Measurements from ENCODE around the gene UBE2QL1. TPM values are rescaled to one million over a fixed set of nuclear protein-coding genes. Genes with fewer than 3 reads are reported as not detected.

The UBE2QL1 gene
- total RNA-seq, 2 experiments from 2014 or later, result not detected

GRCh38 chr5:6467591-6467990, 18.9 kb downstream of the UBE2QL1 start:
- no peak overlapping the region for H3K4me2 ChIP-seq (ENCODE audit: low read length)
- no peaks in the 10 kb centered on the region for H4K20me1 ChIP-seq (ENCODE audit: insufficient read depth, low read length)
- ChIA-PET POLR2A (interaction anchor here (0.6 to 1.5 kb wide), 2 partner anchors 11 to 652 kb away, joined by 3 to 4 read pairs; no protein-coding TSS in a partner anchor), CTCF (ENCODE audit: unreplicated experiment) (no interaction called here)
- no peak for TF ChIP-seq CTCF (conservative IDR thresholded peaks at IDR 0.05; ENCODE audit: low read length)
- TF ChIP-seq EZH2phosphoT487 (IDR thresholded peaks at IDR 0.05; ENCODE audit: borderline replicate concordance, low read depth, low read length), result no peak
- H3K4me1 ChIP-seq (ENCODE audit: insufficient read depth, low read length, poor library complexity, severe bottlenecking), result peaks cover 19% of the 10 kb centered on the region
- no peak for DNase-seq (ENCODE audit: low spot score)
- no peak overlapping the region for H3K4me3 ChIP-seq (ENCODE audit: low read depth, low read length, poor library complexity, severe bottlenecking)
- H3K27ac ChIP-seq (ENCODE audit: low read depth, low read length, poor library complexity, severe bottlenecking), result no peak overlapping the region
- no TSS peak for BruUV-seq (replicated peaks)
- H3K36me3 ChIP-seq (ENCODE audit: insufficient read depth, low read length), result no peaks in the 10 kb centered on the region
- no peaks in the 10 kb centered on the region for H3K79me2 ChIP-seq (ENCODE audit: insufficient read depth, low read depth, low read length)
- H3K9me2 ChIP-seq (ENCODE audit: insufficient read depth, low read length), result no peaks in the 10 kb centered on the region
- no peak overlapping the region for H2AFZ ChIP-seq (ENCODE audit: low read length)
- no peaks in the 10 kb centered on the region for H3K9me3 ChIP-seq (ENCODE audit: low read length)
- intact Hi-C loops (cut with micrococcal nuclease; ENCODE audit: unreplicated experiment), result no loop called here

GRCh38 chr5:6468104-6468503, 19.4 kb downstream of the UBE2QL1 start:
- Histone ChIP-seq H3K27ac (ENCODE audit: low read depth, low read length, poor library complexity, severe bottlenecking) (no peak overlapping the region), H3K4me1 (ENCODE audit: insufficient read depth, low read length, poor library complexity, severe bottlenecking) (peaks cover 19% of the 10 kb centered on the region), H4K20me1 (ENCODE audit: insufficient read depth, low read length) (no peaks in the 10 kb centered on the region), H3K36me3 (ENCODE audit: insufficient read depth, low read length) (no peaks in the 10 kb centered on the region), H3K79me2 (ENCODE audit: insufficient read depth, low read depth, low read length) (no peaks in the 10 kb centered on the region), H3K4me3 (ENCODE audit: low read depth, low read length, poor library complexity, severe bottlenecking) (no peak overlapping the region), H3K4me2 (ENCODE audit: low read length) (no peak overlapping the region), H3K9me2 (ENCODE audit: insufficient read depth, low read length) (no peaks in the 10 kb centered on the region), H2AFZ (ENCODE audit: low read length) (no peak overlapping the region), H3K9me3 (ENCODE audit: low read length) (no peaks in the 10 kb centered on the region)
- intact Hi-C loops (cut with micrococcal nuclease; ENCODE audit: unreplicated experiment), result no loop called here
- DNase-seq (ENCODE audit: low spot score), result no peak
- BruUV-seq (replicated peaks), result no TSS peak
- TF ChIP-seq CTCF (conservative IDR thresholded peaks at IDR 0.05; ENCODE audit: low read length), result no peak
- TF ChIP-seq EZH2phosphoT487 (IDR thresholded peaks at IDR 0.05; ENCODE audit: borderline replicate concordance, low read depth, low read length), result no peak
- POLR2A ChIA-PET, result interaction anchor here (0.6 to 1.5 kb wide), 2 partner anchors 11 to 652 kb away, joined by 3 to 4 read pairs; no protein-coding TSS in a partner anchor
- CTCF ChIA-PET (ENCODE audit: unreplicated experiment), result no interaction called here

- ChIA-PET POLR2A (interaction anchor here (1.1 kb wide), 1 partner anchor 106 kb away, joined by 3 read pairs; no protein-coding TSS in a partner anchor), CTCF (ENCODE audit: unreplicated experiment) (no interaction called here)
- no TSS peak for BruUV-seq (replicated peaks)
Measured at GRCh38 chr5:6468870-6469269, 20.2 kb downstream of the UBE2QL1 start.

More at GRCh38 chr5:6468870-6469269, 20.2 kb downstream of the UBE2QL1 start:
- no peak for DNase-seq (ENCODE audit: low spot score)
- intact Hi-C loops (cut with micrococcal nuclease; ENCODE audit: unreplicated experiment), result no loop called here
- H3K4me1 ChIP-seq (ENCODE audit: insufficient read depth, low read length, poor library complexity, severe bottlenecking), result peaks cover 19% of the 10 kb centered on the region
- H3K27ac ChIP-seq (ENCODE audit: low read depth, low read length, poor library complexity, severe bottlenecking), result no peak overlapping the region
- no peaks in the 10 kb centered on the region for H3K9me3 ChIP-seq (ENCODE audit: low read length)
- no peak overlapping the region for H3K4me2 ChIP-seq (ENCODE audit: low read length)
- H3K79me2 ChIP-seq (ENCODE audit: insufficient read depth, low read depth, low read length), result no peaks in the 10 kb centered on the region
- no peaks in the 10 kb centered on the region for H3K36me3 ChIP-seq (ENCODE audit: insufficient read depth, low read length)
- H2AFZ ChIP-seq (ENCODE audit: low read length), result no peak overlapping the region
- H3K9me2 ChIP-seq (ENCODE audit: insufficient read depth, low read length), result no peaks in the 10 kb centered on the region
- no peak overlapping the region for H3K4me3 ChIP-seq (ENCODE audit: low read depth, low read length, poor library complexity, severe bottlenecking)
- H4K20me1 ChIP-seq (ENCODE audit: insufficient read depth, low read length), result no peaks in the 10 kb centered on the region
- TF ChIP-seq CTCF (conservative IDR thresholded peaks at IDR 0.05; ENCODE audit: low read length) (no peak), EZH2phosphoT487 (IDR thresholded peaks at IDR 0.05; ENCODE audit: borderline replicate concordance, low read depth, low read length) (no peak)
